Jurkat, Clone E6-1 (cell line): Measurements from ENCODE around the gene CCDC179. TPM values are rescaled to one million over a fixed set of nuclear protein-coding genes. Genes with fewer than 3 reads are reported as not detected.

Experiments
- DNase-seq: peaks from one replicate; pipeline ENCODE4 v3.0.0-alpha.2; 2011; ENCODE audit warnings: low read depth, low spot score
- H3K4me3 ChIP-seq: 2 replicates; pipeline ENCODE4 v1.5.1; 2011; ENCODE audit warnings: mild to moderate bottlenecking, low read length, control low read depth, moderate library complexity
- polyA plus RNA-seq: library from polyadenylated mRNA; unstranded; fragments of >200 nt; gene quantifications from one replicate; pipeline ENCODE4 v1.2.1, GENCODE V29; 2012; ENCODE audit warnings: missing spikeins; ENCODE audit not compliant: insufficient read length, insufficient read depth

Gene CCDC179
- polyA plus RNA-seq = not detected

- DNase-seq = no peak
- H3K4me3 ChIP-seq = no peak within 1 kb of the TSS
Measured at GRCh38 chr11:22860241-22860640, at the start of gene CCDC179. TSS of gene CCDC179 (minus strand) at chr11:22860474. CDS start at chr11:22860421, 53 bp downstream.

GRCh38 chr11:22903782-22904181 lies 43.5 kb upstream of the CCDC179 start:
- DNase-seq = no peak
- no peak overlapping the region for H3K4me3 ChIP-seq

- DNase-seq = no peak
Measured at GRCh38 chr11:22901603-22902002, 41.3 kb upstream of the CCDC179 start.

GRCh38 chr11:22900764-22901486 lies 40.7 kb upstream of the CCDC179 start:
- DNase-seq = no peak
- no peak overlapping the region for H3K4me3 ChIP-seq

More at GRCh38 chr11:22901603-22902002, 41.3 kb upstream of the CCDC179 start:
- no peak overlapping the region for H3K4me3 ChIP-seq

GRCh38 chr11:22898036-22898435 lies 37.8 kb upstream of the CCDC179 start:
- DNase-seq = no peak
- no peak overlapping the region for H3K4me3 ChIP-seq

GRCh38 chr11:22890227-22890626 lies 30.0 kb upstream of the CCDC179 start:
- no peak overlapping the region for H3K4me3 ChIP-seq
- no peak for DNase-seq

- H3K4me3 ChIP-seq = no peak overlapping the region
- DNase-seq = no peak
Measured at GRCh38 chr11:22884217-22884616, 23.9 kb upstream of the CCDC179 start.

- no peak for DNase-seq
- H3K4me3 ChIP-seq = no peak overlapping the region
Measured at GRCh38 chr11:22879630-22880029, 19.4 kb upstream of the CCDC179 start.

GRCh38 chr11:22878604-22879003 lies 18.3 kb upstream of the CCDC179 start:
- no peak overlapping the region for H3K4me3 ChIP-seq
- no peak for DNase-seq

GRCh38 chr11:22878039-22878438 lies 17.8 kb upstream of the CCDC179 start:
- H3K4me3 ChIP-seq = no peak overlapping the region
- no peak for DNase-seq

- DNase-seq = peak; percentile 79
- no peak overlapping the region for H3K4me3 ChIP-seq
Measured at GRCh38 chr11:22875869-22876473, 15.7 kb upstream of the CCDC179 start.

GRCh38 chr11:22869325-22869724 lies 9.1 kb upstream of the CCDC179 start:
- no peak overlapping the region for H3K4me3 ChIP-seq
- no peak for DNase-seq

- no peak overlapping the region for H3K4me3 ChIP-seq
- no peak for DNase-seq
Measured at GRCh38 chr11:22859756-22860155, 518 bp downstream of the CCDC179 start.

GRCh38 chr11:22851477-22851876 lies 8.8 kb downstream of the CCDC179 start:
- H3K4me3 ChIP-seq = no peak overlapping the region
- no peak for DNase-seq

- no peak overlapping the region for H3K4me3 ChIP-seq
- DNase-seq = no peak
Measured at GRCh38 chr11:22846726-22847125, 13.5 kb downstream of the CCDC179 start.

- DNase-seq = no peak
Measured at GRCh38 chr11:22832315-22833015, 27.8 kb downstream of the CCDC179 start.

GRCh38 chr11:22830082-22830414 lies 30.2 kb downstream of the CCDC179 start:
- peak overlapping the region; percentile 28 for H3K4me3 ChIP-seq
- no peak for DNase-seq

More at GRCh38 chr11:22832315-22833015, 27.8 kb downstream of the CCDC179 start:
- H3K4me3 ChIP-seq = no peak overlapping the region

GRCh38 chr11:22829231-22830081 lies 30.8 kb downstream of the CCDC179 start, which contains the start of gene SVIP:
TSS of gene SVIP (minus strand) at chr11:22829801. CDS start at chr11:22829748, 53 bp downstream.
- peak within 1 kb of the TSS; percentile 78 for H3K4me3 ChIP-seq
- peak; percentile 94 for DNase-seq

GRCh38 chr11:22828373-22828772 lies 31.9 kb downstream of the CCDC179 start:
- peak overlapping the region; percentile 78 for H3K4me3 ChIP-seq
- peak; percentile 24 for DNase-seq
